ENCODE results near the gene ZMYND8.

Gene ZMYND8

GRCh38 chr20:47350691-47351545, 5.6 kb downstream of the ZMYND8 start:
- no peak for TF ChIP-seq GATA2 (IDR thresholded peaks at IDR 0.05; ENCODE audit: low read depth, low read length)
- TF ChIP-seq GATA3 (IDR thresholded peaks at IDR 0.05; ENCODE audit: low read depth, low read length): no peak

DNA sequence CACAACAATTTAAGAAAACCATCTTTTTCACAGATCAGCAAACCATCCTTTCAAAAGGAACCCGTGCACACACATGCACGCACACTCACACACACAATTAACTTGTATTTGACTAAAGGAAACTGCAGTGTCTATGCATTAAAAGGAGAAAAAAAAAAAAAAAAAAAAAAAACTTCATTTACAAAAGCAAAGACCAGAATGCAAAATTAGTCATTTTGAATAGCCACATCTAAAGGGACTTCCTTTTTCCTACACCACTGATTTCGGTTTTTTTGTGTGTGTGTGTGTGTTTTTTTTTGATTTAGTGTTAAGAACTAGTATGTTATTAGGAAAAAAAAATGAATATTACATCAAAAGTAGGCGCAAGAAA, 6.3 kb downstream of the ZMYND8 start:
- TF ChIP-seq GATA2 (IDR thresholded peaks at IDR 0.05; ENCODE audit: low read depth, low read length) (no peak), GATA3 (IDR thresholded peaks at IDR 0.05; ENCODE audit: low read depth, low read length) (no peak)

GRCh38 chr20:47349365-47350180, 6.9 kb downstream of the ZMYND8 start:
- TF ChIP-seq GATA3 (IDR thresholded peaks at IDR 0.05; ENCODE audit: low read depth, low read length): no peak
- no peak for TF ChIP-seq GATA2 (IDR thresholded peaks at IDR 0.05; ENCODE audit: low read depth, low read length)

GRCh38 chr20:47348539-47349142, 7.9 kb downstream of the ZMYND8 start:
- no peak for TF ChIP-seq GATA2 (IDR thresholded peaks at IDR 0.05; ENCODE audit: low read depth, low read length)
- no peak for TF ChIP-seq GATA3 (IDR thresholded peaks at IDR 0.05; ENCODE audit: low read depth, low read length)

DNA sequence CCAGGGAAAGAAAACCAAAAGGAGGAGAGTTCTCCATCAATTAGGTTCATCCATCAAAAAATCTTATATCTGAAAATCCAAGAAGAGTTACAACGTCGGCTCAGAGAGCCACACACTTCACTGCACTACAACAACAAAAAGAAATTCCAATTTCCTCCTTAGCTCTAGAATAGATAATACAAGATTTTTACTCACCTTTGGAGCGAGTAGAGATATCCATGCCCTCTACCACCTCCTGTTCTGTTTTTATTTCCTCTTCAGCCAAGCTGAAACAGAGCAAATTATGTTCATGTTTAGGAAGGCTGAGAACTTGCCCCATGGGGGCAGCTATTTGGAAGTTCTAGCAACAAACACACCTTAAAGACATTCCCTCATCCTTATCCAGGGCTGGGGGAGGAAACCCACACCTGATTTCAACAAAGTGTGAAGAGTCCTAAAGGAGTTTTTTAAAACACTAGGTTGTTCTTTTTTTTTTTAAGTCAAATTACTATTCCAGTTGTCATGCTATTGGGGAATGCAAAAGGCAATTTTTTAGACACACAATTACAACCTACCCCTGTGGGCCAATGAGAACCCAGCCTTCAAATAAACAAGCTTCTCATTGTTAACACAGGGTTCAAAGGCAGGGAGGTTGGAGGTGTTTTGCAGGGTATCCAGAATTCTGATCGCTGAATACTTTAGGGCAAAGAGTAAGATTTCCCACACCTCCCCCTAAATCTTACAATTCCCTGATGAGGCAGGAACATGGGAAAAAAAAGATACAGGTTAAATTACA, 8.7 kb downstream of the ZMYND8 start:
- TF ChIP-seq GATA2 (IDR thresholded peaks at IDR 0.05; ENCODE audit: low read depth, low read length): no peak
- TF ChIP-seq GATA3 (IDR thresholded peaks at IDR 0.05; ENCODE audit: low read depth, low read length): no peak

- TF ChIP-seq GATA3 (IDR thresholded peaks at IDR 0.05; ENCODE audit: low read depth, low read length): no peak
- no peak for TF ChIP-seq GATA2 (IDR thresholded peaks at IDR 0.05; ENCODE audit: low read depth, low read length)
Observed at GRCh38 chr20:47346172-47346571, 10.3 kb downstream of the ZMYND8 start.

DNA sequence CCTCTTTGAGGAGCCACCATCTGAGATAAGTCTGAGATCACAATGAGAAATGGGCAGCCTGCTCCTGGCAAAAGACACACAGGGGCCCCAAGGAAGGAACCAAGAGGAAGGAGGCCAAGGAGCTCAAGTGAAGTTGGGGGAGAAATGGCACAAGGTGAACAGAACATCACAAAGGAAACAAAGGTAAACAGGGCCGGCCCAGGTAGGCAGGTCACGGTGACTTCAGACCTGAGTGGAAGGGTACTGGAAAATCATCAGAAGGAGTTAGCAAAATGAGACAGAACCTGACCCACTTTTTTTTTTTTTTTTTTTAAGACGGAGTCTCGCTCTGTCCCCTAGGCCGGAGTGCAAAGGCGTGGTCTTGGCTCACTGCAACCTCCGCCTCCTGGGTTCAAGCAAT, 11.3 kb downstream of the ZMYND8 start:
- TF ChIP-seq GATA3 (IDR thresholded peaks at IDR 0.05; ENCODE audit: low read depth, low read length) (no peak), GATA2 (IDR thresholded peaks at IDR 0.05; ENCODE audit: low read depth, low read length) (no peak)

DNA sequence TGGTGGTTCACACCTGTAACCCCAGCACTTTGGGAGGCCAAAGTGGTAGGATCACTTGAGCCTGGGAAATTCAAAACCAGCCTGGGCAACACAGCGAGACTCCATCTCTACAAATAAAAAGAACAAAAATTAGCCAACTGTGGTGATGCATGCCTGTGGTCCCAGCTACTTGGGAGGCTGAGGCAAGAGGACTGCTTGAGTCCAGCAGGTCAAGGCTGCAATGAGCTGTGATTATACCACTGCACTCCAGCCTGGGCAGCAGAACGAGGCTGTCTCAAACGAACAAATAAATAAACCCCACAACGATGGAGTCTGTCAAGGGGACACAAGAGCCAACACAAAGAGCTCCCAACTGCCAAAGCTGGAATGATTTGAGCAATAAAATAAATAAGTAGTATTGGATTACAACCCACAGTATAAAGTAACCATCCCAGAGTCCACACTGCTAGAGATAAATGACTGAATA, 13.5 kb downstream of the ZMYND8 start:
- no peak for TF ChIP-seq GATA3 (IDR thresholded peaks at IDR 0.05; ENCODE audit: low read depth, low read length)
- no peak for TF ChIP-seq GATA2 (IDR thresholded peaks at IDR 0.05; ENCODE audit: low read depth, low read length)

- TF ChIP-seq GATA3 (IDR thresholded peaks at IDR 0.05; ENCODE audit: low read depth, low read length) (no peak), GATA2 (IDR thresholded peaks at IDR 0.05; ENCODE audit: low read depth, low read length) (no peak)
Observed at GRCh38 chr20:47338131-47338628, 18.3 kb downstream of the ZMYND8 start.

GRCh38 chr20:47337413-47337812, 19.1 kb downstream of the ZMYND8 start:
- no peak for TF ChIP-seq GATA2 (IDR thresholded peaks at IDR 0.05; ENCODE audit: low read depth, low read length)

DNA sequence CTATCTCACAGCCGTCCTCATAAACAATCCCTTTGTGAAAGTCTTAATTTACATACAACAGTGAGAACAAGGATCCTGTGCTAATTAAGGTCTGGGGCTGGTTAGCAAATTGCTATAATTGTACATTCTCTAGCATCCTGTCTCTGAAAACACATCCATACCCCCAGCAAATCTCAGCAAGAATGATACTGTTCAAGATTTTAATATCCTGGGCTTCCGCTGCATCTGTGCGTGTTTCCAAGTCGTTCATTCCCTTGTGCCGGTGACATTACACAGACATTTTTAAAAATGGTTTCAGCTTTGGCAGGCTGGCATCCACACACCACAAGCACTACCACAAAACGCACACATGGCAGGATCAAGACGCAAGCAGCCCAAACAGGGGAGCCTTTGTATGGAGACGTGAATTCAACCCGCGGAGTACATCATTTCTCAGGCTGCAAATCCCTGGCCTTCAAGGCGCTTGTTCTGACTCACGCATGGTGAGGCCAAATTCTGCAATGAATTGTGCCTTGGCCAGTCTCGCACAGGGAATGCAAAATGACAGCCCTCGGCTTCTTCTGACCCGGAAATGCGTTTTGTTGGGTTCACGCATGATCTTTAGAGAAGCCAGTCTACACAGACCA, 20.3 kb downstream of the ZMYND8 start:
- TF ChIP-seq GATA2 (IDR thresholded peaks at IDR 0.05; ENCODE audit: low read depth, low read length) (no peak), GATA3 (IDR thresholded peaks at IDR 0.05; ENCODE audit: low read depth, low read length) (no peak)

DNA sequence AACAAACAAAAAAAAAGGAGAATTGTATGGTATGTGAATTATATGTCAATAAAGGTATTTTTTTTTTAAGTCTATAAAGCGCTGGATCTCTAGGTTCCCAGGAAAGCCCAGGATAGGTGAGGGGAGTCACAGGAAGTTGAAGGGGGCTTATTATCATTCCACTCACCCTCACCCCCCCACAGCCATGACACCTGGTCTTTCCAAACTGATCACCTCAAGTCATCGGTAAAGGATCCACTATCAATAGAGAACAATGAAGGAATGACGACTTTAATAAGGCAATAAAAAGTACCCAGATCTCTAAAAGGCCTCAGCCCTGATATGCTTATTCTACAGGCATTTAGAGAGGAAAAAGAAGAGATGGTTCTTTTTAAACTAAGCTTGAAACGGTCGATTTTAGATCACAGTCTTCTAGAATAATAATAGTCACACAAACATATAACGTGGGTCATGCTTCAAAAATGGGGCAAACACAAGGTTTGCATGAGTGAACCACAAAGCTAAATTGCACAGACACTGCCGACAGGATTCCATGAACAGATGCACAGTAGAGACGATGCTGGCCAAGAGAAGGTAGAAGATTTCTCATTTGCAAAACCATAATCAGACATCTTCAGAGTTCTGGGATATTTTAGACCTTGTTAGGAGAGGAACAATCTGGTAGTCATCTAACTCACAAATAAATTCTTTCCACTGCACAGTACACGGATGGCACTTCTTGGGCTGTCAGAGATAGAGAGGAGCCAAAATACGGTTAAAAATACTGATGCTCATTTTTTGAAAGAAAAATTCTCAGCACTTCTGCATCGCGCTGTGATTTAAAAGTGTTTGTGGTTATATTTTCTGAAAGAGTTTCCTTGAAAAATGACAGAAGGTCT, 21.0 kb downstream of the ZMYND8 start:
- TF ChIP-seq GATA2 (IDR thresholded peaks at IDR 0.05; ENCODE audit: low read depth, low read length): no peak
- no peak for TF ChIP-seq GATA3 (IDR thresholded peaks at IDR 0.05; ENCODE audit: low read depth, low read length)

Data from SH-SY5Y (cell line).